Ovary (tissue), 3 donors: ENCODE results near the gene CEBPZ.

Experiments used
- POLR2A ChIP-seq: fragments of 450-650 bp; IDR thresholded peaks from one replicate; pipeline ENCODE4 v1.6.1; 2017; ENCODE audit warnings: antibody characterized with exemption, mild to moderate bottlenecking, moderate library complexity
- TF ChIP-seq, protein P1 (sequence below), 3 donors: fragments of 450-650 bp in 2 of 3; fragments of 200-600 bp in 1 of 3; IDR thresholded peaks; one replicate each; pipeline versions ENCODE4 v1.5.1 to v1.8.0; 2016 to 2022; ENCODE audit warnings: antibody characterized with exemption in 3 of 3, mild to moderate bottlenecking in 1 of 3
- donor health status: DM: no; HTN: no; CAD: no.

DNA sequence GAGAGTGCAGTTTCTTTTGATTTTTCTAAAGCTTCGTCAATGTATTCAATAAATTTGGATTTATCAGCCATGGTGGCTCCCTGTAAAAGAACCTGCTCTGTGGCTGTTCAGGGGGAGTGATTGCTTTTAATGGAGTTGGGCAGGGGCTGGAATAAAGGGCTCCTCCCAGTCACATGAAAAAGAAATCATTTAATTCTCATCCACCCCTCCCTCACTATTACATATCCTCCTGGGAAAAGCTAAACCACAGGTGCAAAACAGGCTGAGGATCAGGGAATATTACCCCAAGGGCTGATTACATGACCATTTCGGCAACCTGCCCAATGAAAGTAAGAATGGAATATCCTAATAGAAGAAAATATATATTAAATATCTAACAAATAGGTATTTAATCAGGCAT is 42.8 kb downstream of the CEBPZ start, which contains the start of gene SULT6B1:
- TF ChIP-seq, protein P1, sequence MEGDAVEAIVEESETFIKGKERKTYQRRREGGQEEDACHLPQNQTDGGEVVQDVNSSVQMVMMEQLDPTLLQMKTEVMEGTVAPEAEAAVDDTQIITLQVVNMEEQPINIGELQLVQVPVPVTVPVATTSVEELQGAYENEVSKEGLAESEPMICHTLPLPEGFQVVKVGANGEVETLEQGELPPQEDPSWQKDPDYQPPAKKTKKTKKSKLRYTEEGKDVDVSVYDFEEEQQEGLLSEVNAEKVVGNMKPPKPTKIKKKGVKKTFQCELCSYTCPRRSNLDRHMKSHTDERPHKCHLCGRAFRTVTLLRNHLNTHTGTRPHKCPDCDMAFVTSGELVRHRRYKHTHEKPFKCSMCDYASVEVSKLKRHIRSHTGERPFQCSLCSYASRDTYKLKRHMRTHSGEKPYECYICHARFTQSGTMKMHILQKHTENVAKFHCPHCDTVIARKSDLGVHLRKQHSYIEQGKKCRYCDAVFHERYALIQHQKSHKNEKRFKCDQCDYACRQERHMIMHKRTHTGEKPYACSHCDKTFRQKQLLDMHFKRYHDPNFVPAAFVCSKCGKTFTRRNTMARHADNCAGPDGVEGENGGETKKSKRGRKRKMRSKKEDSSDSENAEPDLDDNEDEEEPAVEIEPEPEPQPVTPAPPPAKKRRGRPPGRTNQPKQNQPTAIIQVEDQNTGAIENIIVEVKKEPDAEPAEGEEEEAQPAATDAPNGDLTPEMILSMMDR (IDR thresholded peaks at IDR 0.05), result no peak
- TF ChIP-seq POLR2A, result no peak
